Panc1 (cell line): ENCODE data around the gene WWOX. TPM values are rescaled to one million over a fixed set of nuclear protein-coding genes. Genes with fewer than 3 reads are reported as not detected.

Experiments
- ATAC-seq: fragments of 200-7000 bp; cut with Tn5 transposase; 2 replicates; pipeline ENCODE4 v1.9.1; 2020; ENCODE audit warnings: mild to moderate bottlenecking, moderate library complexity
- BruUV-seq: library from RNA; stranded (reverse); fragments of 400-500 nt; replicated peaks from 2 replicates; lab custom pipeline; 2021; lab: Mats Ljungman, UMichigan
- CTCF ChIA-PET: fragments of 300-600 bp; sonication (Branson Sonifier 250); formaldehyde crosslinking; loops from one replicate; lab custom pipeline; 2022; ENCODE audit warnings: antibody characterized with exemption; lab: Charles Lee
- POLR2A ChIA-PET: fragments of 300-600 bp; sonication (Branson Sonifier 250); formaldehyde crosslinking; loops from one replicate; lab custom pipeline; 2022; ENCODE audit warnings: antibody characterized with exemption; lab: Charles Lee
- DNase-seq: peaks from one replicate; pipeline ENCODE4 v3.0.0-alpha.2; 2010; ENCODE audit warnings: low read depth, low spot score
- H3K27ac ChIP-seq: 2 replicates; pipeline ENCODE4 v1.5.1; 2011; ENCODE audit warnings: mild to moderate bottlenecking, low read length, inconsistent platforms
- H3K27me3 ChIP-seq: fragments of 200-500 bp; sonication (Bioruptor generic); 2 replicates; pipeline ENCODE4 v1.6.0; 2014; ENCODE audit warnings: low read length, inconsistent platforms; ENCODE audit not compliant: control insufficient read depth, insufficient read depth
- H3K36me3 ChIP-seq: fragments of 200-500 bp; sonication (Bioruptor generic); 2 replicates; pipeline ENCODE4 v1.5.1; 2014; ENCODE audit warnings: inconsistent platforms, mild to moderate bottlenecking, low read length, moderate library complexity; ENCODE audit not compliant: control insufficient read depth, insufficient read depth
- H3K4me1 ChIP-seq: 2 replicates; pipeline ENCODE4 v1.5.1; 2011; ENCODE audit warnings: inconsistent platforms, mild to moderate bottlenecking, low read length, moderate library complexity; ENCODE audit not compliant: control insufficient read depth, insufficient read depth
- H3K4me3 ChIP-seq, 2 experiments: 2 replicates each; pipeline ENCODE4 v1.5.1; 2011 to 2012; ENCODE audit warnings: low read depth in 2 of 2, low read length in 2 of 2, mild to moderate bottlenecking in 2 of 2, inconsistent platforms in 1 of 2, moderate library complexity in 1 of 2
- H3K9me3 ChIP-seq: fragments of 200-500 bp; sonication (Bioruptor generic); 2 replicates; pipeline ENCODE4 v1.5.1; 2014; ENCODE audit warnings: low read depth, mild to moderate bottlenecking, inconsistent platforms, low read length, moderate library complexity; ENCODE audit not compliant: control insufficient read depth, insufficient read depth
- CTCF ChIP-seq: fragments of 450-650 bp; IDR thresholded peaks from 2 replicates; pipeline ENCODE4 v1.5.1; 2017; ENCODE audit warnings: mild to moderate bottlenecking
- POLR2AphosphoS5 ChIP-seq: IDR thresholded peaks from 2 replicates; pipeline ENCODE4 v1.6.1; 2012; ENCODE audit warnings: mild to moderate bottlenecking, low read depth, low read length, moderate library complexity
- REST ChIP-seq, 2 experiments: IDR thresholded peaks; 2 replicates each; pipeline ENCODE4 v1.6.1; 2011 to 2012; ENCODE audit warnings: low read depth in 2 of 2, control low read depth in 1 of 2, low read length in 1 of 2, mild to moderate bottlenecking in 1 of 2, moderate library complexity in 1 of 2; ENCODE audit not compliant: insufficient read depth in 1 of 2
- SIN3A ChIP-seq: IDR thresholded peaks from 2 replicates; pipeline ENCODE4 v1.6.1; 2012; ENCODE audit warnings: low read depth, mild to moderate bottlenecking, low read length, moderate library complexity, borderline replicate concordance; ENCODE audit not compliant: insufficient read depth
- TCF7L2 ChIP-seq: IDR thresholded peaks from 2 replicates; pipeline ENCODE4 v1.6.1; 2011; ENCODE audit warnings: mild to moderate bottlenecking, low read depth, low read length, inconsistent platforms
- in situ Hi-C: cut with HindIII; loops from 2 replicates; pipeline ENCODE4 v1.10.0; 2016; ENCODE audit warnings: low sequenced_read_pairs, low pct_unique_long_range_greater_than_20kb
- intact Hi-C: fragments of 100-400 bp; cut with micrococcal nuclease; formaldehyde crosslinking; loops from one replicate; pipeline ENCODE4 v1.10.0; 2022; ENCODE audit not compliant: unreplicated experiment
- total RNA-seq: library from RNA; stranded (reverse); gene quantifications from one replicate; pipeline ENCODE4 v1.2.1, GENCODE V29; 2021; ENCODE audit not compliant: unreplicated experiment

The WWOX gene
- total RNA-seq, 1 experiment from 2014 or later: 12.5 TPM

- no peak overlapping the region for H3K4me3 ChIP-seq
- intact Hi-C loops: no loop called here
- ChIA-PET CTCF (no interaction called here), POLR2A (no interaction called here)
- in situ Hi-C loops: no loop called here
- no peaks in the 10 kb centered on the region for H3K36me3 ChIP-seq
- no peaks in the 10 kb centered on the region for H3K4me1 ChIP-seq
- H3K27ac ChIP-seq: no peak overlapping the region
- ATAC-seq: no peak
- TF ChIP-seq TCF7L2 (no peak), POLR2AphosphoS5 (no peak), REST (IDR thresholded peaks at IDR 0.05; ENCODE audit: insufficient read depth in 1 of 2, low read depth in 2 of 2, low read length in 1 of 2) (no peak), SIN3A (no peak), CTCF (no peak)
- H3K9me3 ChIP-seq: no peaks in the 10 kb centered on the region
- BruUV-seq: no TSS peak
- H3K27me3 ChIP-seq: no peaks in the 10 kb centered on the region; the same call in 1 of the 2 replicates
- DNase-seq: no peak
Measured at GRCh38 chr16:78805556-78805955, 706.1 kb downstream of the WWOX start.

- Histone ChIP-seq H3K27me3 (no peaks in the 10 kb centered on the region; the same call in 1 of the 2 replicates), H3K4me3 (no peak overlapping the region), H3K36me3 (no peaks in the 10 kb centered on the region), H3K27ac (no peak overlapping the region), H3K4me1 (no peaks in the 10 kb centered on the region), H3K9me3 (no peaks in the 10 kb centered on the region)
- intact Hi-C loops: no loop called here
- ChIA-PET CTCF (no interaction called here), POLR2A (no interaction called here)
- DNase-seq (no peak), ATAC-seq (no peak)
- no TSS peak for BruUV-seq
- in situ Hi-C loops: no loop called here
- TF ChIP-seq POLR2AphosphoS5: no peak
- no peak for TF ChIP-seq REST (IDR thresholded peaks at IDR 0.05; ENCODE audit: insufficient read depth in 1 of 2, low read depth in 2 of 2, low read length in 1 of 2)
Measured at GRCh38 chr16:78811247-78811646, 711.8 kb downstream of the WWOX start.
